GM10248 (cell line): ENCODE data around the gene FRMD4B.

Experiments used
- CTCF ChIA-PET: fragments of 300-600 bp; sonication (Branson Sonifier 250); formaldehyde crosslinking; extraction: SDS; loops from one replicate; lab custom pipeline; 2021; ENCODE audit warnings: antibody characterized with exemption; lab: Yijun Ruan, JAX
- POLR2A ChIA-PET: fragments of 350-650 bp; sonication (Branson Sonifier 250); formaldehyde crosslinking; extraction: SDS; loops from one replicate; lab custom pipeline; 2020; ENCODE audit warnings: antibody characterized with exemption; lab: Yijun Ruan, JAX
- DNase-seq: peaks from one replicate; pipeline ENCODE4 v3.0.0; 2012; ENCODE audit errors: extremely low spot score
- TF ChIP-seq, protein P1 (sequence below): IDR thresholded peaks from 2 replicates; pipeline ENCODE4 v1.5.1; 2012; ENCODE audit warnings: mild to moderate bottlenecking, low read depth; ENCODE audit errors: extremely low read depth, missing control alignments, control extremely low read depth

The FRMD4B gene

GRCh38 chr3:69360690-69361089 lies 25.2 kb downstream of the FRMD4B start:
- POLR2A ChIA-PET = no interaction called here
- DNase-seq = no peak
- TF ChIP-seq, protein P1, sequence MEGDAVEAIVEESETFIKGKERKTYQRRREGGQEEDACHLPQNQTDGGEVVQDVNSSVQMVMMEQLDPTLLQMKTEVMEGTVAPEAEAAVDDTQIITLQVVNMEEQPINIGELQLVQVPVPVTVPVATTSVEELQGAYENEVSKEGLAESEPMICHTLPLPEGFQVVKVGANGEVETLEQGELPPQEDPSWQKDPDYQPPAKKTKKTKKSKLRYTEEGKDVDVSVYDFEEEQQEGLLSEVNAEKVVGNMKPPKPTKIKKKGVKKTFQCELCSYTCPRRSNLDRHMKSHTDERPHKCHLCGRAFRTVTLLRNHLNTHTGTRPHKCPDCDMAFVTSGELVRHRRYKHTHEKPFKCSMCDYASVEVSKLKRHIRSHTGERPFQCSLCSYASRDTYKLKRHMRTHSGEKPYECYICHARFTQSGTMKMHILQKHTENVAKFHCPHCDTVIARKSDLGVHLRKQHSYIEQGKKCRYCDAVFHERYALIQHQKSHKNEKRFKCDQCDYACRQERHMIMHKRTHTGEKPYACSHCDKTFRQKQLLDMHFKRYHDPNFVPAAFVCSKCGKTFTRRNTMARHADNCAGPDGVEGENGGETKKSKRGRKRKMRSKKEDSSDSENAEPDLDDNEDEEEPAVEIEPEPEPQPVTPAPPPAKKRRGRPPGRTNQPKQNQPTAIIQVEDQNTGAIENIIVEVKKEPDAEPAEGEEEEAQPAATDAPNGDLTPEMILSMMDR = no peak
- CTCF ChIA-PET = no interaction called here

DNA sequence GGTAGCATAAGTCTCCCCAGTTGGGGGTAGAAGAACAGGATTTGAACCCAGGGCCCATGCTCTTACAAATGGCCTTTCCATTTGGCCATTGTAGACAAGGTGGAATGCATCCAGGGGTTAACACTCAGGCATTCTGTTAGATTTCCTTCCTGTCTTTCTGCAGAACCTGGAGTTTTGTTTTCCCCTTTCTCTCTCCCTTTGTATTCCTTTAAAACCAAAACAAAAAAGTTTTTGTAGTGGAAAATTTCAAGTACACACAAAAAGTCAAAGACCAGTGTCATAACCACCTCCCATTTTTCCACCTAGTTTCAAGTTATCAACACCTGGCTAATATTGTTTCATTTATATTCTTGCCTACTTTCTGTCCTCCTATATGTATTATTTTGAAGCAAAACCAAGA lies 26.0 kb downstream of the FRMD4B start:
- POLR2A ChIA-PET = no interaction called here
- TF ChIP-seq, protein P1 = no peak
- CTCF ChIA-PET = no interaction called here
- no peak for DNase-seq

DNA sequence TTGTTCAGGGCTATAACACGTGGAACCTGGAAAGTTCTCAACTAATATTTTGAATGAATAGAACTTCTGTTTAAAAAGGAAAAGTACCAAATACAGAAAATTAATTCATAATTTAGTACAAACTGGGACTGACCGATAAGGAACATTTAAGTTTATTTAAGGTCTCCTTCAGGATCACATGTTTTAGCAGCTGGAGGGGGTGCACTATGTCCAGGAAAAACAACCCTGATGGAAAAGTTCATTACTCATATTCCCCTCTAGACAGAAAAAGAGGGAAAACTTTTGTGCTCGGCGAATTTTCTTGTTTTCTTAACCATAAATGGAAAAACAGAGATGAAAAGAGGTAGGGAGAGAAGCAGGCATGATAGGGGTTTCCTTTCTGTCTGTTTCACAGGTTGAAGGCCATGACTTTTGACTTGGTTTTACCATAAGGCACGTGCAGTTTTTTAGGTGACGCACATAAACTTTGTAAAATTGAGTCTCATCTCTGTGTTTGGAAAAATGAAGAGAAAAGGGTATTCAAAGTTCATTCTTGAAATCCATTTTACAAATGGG lies 26.5 kb downstream of the FRMD4B start:
- no peak for DNase-seq
- TF ChIP-seq, protein P1 = no peak
- POLR2A ChIA-PET = no interaction called here
- CTCF ChIA-PET = no interaction called here

DNA sequence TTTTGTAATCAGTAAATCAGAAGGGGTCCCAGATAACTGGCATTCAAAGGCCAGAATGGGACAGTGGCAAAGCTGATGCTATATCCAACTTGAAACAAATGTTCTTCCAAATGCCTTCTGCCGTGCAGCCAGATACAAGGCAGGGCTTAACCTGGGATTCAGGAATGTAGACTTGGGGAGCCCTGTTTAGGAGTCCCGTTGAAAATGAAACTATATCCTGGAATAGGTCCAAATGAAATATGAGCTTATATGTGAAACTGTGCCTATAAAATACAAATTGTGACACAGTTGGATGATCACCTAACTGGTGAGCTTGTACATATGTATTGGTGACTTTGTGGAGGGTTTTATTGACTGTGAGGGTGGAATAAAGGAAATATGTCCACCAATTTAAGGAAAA lies 28.7 kb downstream of the FRMD4B start:
- CTCF ChIA-PET = interaction anchor here (0.7 to 2.1 kb wide), 6 partner anchors 24 to 196 kb away, joined by 3 to 6 read pairs (median 4); no protein-coding TSS in a partner anchor
- DNase-seq = no peak
- POLR2A ChIA-PET = no interaction called here
- TF ChIP-seq, protein P1 = no peak

DNA sequence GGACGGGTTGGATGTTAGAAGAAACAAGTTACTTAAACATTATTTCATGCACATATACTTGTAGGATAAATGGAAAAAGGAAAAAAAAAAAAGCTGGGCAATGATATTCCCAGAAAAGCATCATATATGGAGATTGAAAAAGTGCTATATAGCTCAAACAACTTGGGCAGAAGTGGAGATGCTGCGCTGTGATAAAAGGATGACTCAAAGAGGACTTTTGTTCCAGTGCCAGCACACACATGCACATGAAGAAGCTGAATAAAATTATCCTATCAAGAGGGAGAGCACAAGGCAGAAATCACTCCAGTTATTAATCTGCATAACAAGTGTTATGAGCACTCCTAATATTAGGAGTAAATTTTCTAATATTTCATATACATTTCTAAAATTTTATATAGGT lies 30.9 kb downstream of the FRMD4B start:
- CTCF ChIA-PET = interaction anchor here (0.6 to 2.2 kb wide), 3 partner anchors 15 to 193 kb away, joined by 3 to 8 read pairs (median 4); no protein-coding TSS in a partner anchor
- no peak for DNase-seq
- POLR2A ChIA-PET = no interaction called here
- TF ChIP-seq, protein P1 = no peak

DNA sequence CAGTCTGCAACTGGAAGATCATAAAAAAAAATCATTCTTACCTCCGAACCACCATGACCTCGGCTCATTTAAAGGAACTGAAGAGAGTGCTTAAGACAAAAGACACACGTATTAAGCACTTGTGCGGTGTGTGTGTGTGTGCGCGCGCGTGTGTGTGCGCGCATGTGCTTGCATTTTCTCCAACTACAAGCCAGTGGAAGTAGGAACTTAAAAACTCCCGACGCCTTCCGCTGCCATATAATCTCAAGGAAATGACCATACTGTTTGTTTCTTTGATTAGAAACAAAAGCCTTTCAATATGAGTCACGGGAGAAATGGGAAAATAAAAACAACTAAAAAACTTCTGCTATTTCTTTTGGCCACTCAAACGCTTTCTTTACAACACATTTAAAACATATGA lies 32.4 kb downstream of the FRMD4B start:
- ChIA-PET CTCF (interaction anchor here (0.8 to 2.2 kb wide), 3 partner anchors 10 to 192 kb away, joined by 3 to 8 read pairs (median 4); no protein-coding TSS in a partner anchor), POLR2A (no interaction called here)
- TF ChIP-seq, protein P1 = no peak
- no peak for DNase-seq

GRCh38 chr3:69353088-69353478 lies 32.8 kb downstream of the FRMD4B start:
- DNase-seq = no peak
- TF ChIP-seq, protein P1 = no peak
- CTCF ChIA-PET = interaction anchor here (1.4 to 1.5 kb wide), 2 partner anchors 57 to 192 kb away, joined by 4 read pairs; no protein-coding TSS in a partner anchor
- POLR2A ChIA-PET = no interaction called here
